CD4-positive, alpha-beta T cell treated with Interleukin-15 for 1 hour (primary cell): ENCODE results near the gene RABGAP1.

Source experiments
- DNase-seq: peaks from one replicate; pipeline ENCODE4 v3.0.0-alpha.2; 2020

RABGAP1 gene

DNA sequence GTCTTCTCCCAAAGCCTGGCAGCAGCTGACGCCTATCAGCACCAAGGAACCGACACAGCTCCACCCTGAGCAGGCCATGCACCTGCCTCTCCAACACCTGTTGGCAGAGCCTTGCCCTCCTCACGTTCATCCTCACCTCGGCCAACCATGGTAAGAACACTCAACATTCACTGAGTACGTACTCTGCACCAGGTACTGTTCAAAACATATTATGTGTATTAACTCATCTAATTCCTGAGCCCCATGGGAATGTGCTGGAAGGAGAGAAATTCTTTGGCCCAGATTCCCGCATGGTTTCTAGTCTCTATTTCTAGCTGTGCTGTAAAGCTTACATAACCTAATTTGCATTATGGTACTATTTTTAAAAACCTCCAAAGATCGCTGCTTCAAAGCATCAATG is 178.7 kb downstream of the RABGAP1 start:
- DNase-seq, result no peak

DNA sequence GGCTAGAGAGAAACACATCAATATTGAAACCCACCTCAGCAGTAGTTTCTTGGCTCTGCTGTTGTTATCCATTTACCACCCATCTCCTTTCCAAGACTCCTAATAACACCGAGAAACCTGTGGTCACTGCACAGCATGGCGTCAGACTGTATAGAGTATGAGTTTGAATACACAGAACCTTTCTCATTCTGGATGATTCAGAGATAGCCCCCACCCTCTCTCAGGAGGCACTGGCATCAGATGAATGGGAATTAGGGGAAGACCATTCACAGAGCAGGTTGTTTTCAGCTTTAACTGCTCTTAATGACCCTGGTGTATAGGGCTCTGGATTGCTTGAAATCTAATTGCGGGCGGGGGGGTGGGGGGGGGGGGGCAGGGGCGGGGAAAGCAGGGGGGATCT is 179.3 kb downstream of the RABGAP1 start:
- no peak for DNase-seq

- DNase-seq, result no peak
These were observed 180.1 kb downstream of the RABGAP1 start for GRCh38 chr9:123120953-123121352.

DNA sequence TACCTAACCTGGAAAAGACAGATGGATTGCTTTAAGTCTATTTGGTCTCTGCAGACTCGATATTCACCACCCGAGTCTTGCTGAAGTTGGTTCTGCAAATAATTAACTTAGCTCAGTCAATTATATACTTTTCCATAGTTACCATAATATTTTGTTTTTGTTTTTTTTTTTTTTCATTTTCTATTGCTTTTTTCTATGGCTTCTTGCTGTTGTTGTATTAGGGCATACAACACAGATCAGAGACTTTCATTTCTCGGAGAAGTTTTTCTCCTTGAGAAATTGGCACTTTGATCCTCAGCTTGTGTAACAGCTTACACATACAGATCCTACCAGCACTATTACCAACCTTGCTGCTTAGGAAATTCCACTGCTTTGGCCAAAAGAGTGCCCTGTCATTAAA is 180.6 kb downstream of the RABGAP1 start:
- DNase-seq, result no peak

DNA sequence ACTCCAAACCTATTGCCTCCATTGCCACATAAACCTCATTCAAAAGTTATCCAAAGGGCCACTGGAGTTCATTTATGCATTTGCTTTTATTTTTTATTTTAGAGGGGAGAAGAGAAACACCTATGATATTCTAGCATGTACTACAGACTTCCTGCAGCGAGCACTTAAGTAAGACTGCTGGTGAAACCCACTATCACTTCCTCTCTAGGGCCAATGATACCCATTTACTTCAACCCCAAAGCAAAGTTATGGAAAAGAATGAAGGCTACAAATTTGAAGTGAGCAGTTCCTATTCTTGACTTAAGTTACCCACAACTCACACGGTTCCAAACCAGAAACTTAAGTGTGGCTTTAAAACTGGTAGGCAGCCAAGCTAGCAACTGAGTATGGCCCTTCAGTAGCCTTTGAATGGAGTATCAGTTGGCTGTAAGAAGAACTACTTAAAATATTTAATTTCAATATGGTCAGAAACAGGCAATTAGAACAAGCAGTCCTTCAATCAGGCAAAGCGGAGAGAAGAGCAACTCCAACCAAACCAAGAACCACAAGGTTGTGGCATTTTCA is 186.8 kb downstream of the RABGAP1 start:
- no peak for DNase-seq

- DNase-seq, result no peak
These were observed 187.8 kb downstream of the RABGAP1 start for GRCh38 chr9:123128591-123128990.

DNA sequence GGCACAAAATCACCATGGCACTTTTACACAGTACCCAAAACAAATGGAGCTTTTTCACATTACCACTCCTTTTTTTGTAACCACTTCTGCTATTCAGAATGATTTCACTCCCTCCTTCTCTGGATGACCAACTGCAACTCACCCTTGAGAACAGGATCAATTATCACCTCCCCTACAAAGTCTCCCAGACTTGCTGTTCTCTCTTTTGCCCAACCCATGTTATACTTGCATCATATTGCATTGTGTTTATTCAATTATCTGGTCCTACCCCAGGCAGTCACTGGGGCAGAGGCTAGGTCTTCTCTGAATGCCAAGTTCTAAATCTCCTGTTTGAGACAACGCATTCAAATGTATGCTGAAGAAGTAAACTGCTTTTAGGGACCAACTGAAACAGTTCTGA is 188.6 kb downstream of the RABGAP1 start:
- no peak for DNase-seq

DNA sequence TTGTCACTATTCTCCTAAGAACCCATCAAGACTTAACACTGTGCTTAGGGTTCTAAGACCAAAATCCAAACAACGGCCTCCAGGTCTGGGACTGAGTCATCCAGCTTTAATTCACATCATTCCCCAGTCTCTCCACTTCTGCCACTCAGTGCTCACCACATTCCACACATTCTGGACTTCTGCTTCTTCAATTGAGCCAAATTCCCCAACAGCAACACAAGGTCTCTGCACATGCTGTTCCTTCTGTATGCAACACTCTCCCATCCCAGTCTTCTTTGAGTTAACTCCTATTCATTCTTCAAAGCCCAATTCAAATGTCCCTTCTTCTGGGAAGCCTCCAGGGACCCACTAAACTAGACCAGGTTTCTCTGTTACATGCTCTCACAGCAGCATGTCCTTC is 190.4 kb downstream of the RABGAP1 start:
- no peak for DNase-seq

- DNase-seq, result no peak
These were observed 191.2 kb downstream of the RABGAP1 start for GRCh38 chr9:123131993-123132392.

- no peak for DNase-seq
These were observed 191.9 kb downstream of the RABGAP1 start for GRCh38 chr9:123132696-123133095.

GRCh38 chr9:123135430-123135829 is 194.6 kb downstream of the RABGAP1 start:
- no peak for DNase-seq

DNA sequence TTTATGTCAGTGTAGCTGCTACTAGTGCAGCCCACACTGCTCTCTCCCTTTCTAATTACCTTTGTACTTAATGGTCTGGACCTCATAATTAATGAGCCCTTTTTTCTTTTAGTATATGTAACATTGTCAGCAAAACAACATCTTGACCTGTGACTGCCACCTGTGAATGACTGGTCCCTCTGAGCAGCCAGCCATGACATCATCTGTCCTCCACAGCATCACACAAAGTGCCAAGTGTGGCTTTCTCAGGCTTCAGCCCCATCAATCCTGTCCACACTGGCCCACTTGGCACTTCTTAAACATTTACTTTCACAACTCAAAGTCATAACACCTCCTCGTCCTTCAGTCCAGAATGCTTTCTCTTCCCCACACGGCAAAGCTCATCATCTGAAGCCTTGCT is 197.3 kb downstream of the RABGAP1 start:
- no peak for DNase-seq

- DNase-seq, result no peak
These were observed 208.2 kb downstream of the RABGAP1 start for GRCh38 chr9:123149067-123149466.

DNA sequence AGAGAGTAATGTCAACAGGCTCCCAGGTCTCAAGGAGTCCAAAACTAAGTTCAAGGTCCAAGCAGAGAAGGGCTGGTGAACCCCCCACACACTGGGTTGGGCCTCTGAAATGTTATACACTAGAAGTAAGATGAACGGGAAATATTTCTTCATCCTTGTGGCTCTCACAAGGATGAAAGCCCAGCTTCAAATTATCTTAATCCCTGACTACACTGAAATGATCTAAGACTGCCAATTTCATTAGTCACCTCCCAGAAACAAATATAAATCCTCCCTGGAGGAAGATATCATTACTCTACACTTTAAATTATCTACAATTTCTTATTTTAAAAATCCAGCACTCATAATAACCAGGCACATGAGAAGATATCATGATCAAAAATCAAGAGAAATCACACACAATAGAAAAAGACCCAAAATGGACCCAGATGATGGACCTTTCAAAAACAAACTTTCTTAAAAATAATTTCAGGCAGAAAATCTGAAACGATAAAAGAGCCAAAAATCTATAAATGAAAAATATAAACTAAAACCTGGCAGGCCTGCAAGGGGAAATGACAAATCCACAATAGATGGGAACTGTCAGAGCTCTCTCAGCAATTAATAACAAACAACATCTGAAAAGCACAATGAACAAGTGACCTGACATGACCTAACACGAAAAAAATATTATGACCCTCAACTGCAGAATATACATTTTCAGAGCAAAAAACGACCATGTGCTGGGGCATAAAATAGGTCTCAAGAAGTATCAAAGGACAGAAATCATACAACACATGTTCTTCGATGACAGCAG is 210.1 kb downstream of the RABGAP1 start:
- DNase-seq, result no peak
